GM19397 (cell line): Measurements from ENCODE around the gene WDR82.

Source experiments
- ATAC-seq: cut with Tn5 transposase; IDR thresholded peaks from one replicate; pipeline ENCODE4 v1.9.1; 2021; ENCODE audit warnings: mild to moderate bottlenecking, moderate library complexity; ENCODE audit not compliant: unreplicated experiment

Gene WDR82

DNA sequence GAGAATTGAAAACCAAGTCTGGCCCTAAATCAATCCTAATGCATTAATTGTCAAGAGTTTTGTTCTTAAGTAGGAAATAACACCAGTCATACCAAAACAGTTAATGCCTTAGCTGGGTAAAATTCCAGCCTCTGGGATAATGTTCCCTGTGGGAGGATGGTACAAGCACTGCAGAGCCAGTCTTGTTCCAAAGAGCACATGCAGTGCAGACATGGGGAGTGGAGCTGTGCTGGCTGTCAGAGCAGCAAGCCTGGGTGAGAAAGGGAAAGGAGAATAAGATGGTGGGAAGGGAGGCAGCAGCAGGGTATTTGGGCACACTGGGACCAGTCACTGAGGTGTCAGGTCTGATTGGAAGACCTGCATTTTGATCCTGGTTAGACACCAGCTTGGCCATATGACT is 68.4 kb downstream of the WDR82 start:
- no peak for ATAC-seq

GRCh38 chr3:52208556-52208955 is 69.9 kb downstream of the WDR82 start:
- ATAC-seq: no peak

DNA sequence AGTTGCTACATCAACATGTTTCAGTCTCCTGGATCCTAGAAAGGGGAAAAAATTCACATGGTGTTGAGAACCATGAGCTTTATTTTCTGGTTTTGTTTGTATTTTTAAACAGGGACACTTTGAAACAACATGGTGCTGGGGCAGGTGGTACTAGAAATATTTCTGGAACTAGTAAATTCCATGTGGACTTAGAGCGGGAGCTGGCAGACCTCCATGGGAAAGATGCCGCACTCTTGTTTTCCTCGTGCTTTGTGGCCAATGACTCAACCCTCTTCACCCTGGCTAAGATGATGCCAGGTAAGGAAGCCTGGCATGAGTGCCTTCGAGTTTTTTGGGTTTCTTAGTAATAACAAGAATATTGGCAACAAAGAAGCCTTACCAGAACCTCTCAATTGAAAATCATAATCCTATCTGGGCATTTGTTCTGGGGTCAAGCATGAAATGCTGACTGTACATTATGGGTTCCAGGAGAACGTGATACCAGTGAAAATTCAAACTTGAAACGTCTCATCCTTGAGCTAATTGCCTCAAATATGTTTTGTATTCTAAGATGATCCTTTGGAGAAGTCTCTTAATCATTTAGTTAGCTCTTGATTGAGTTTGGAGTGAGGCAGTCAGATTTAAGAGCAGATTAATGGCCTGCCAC is 72.6 kb downstream of the WDR82 start:
- ATAC-seq: no peak
